ENCODE data around the gene EDNRA. TPM values are rescaled to one million over a fixed set of nuclear protein-coding genes. Genes with fewer than 3 reads are reported as not detected.

EDNRA gene
- total RNA-seq, 4 donors from 2014 or later, result 2.5 to 8.8 (median 6.1) TPM

- Histone ChIP-seq H3K36me3 (no peaks in the 10 kb centered on the region), H3K4me1 (peaks cover 7 to 44% (median 14%) of the 10 kb centered on the region in 3 donors), H3K9me3 (no peaks in the 10 kb centered on the region), H3K4me3 (no peak overlapping the region), H3K27ac (peak overlapping the region in 3 of 4 donors; percentile 34 to 78 (median 72)), H3K27me3 (peaks cover 0 to 17% (median 0%) of the 10 kb centered on the region in 4 donors)
- no peak for DNase-seq
- 0 to 18% methylated on average over 2 of the region's 2 CpGs for WGBS, 2 donors
- TF ChIP-seq CTCF (IDR thresholded peaks at IDR 0.05), result no peak
- TF ChIP-seq POLR2A (IDR thresholded peaks at IDR 0.05), result no peak
- intact Hi-C loops (cut with DNase I), result no loop called here
Measured at GRCh38 chr4:147479376-147479775, 1.5 kb upstream of the EDNRA start.

GRCh38 chr4:147479786-147480185 lies 1.1 kb upstream of the EDNRA start:
- H3K4me1 ChIP-seq, result peaks cover 7 to 44% (median 14%) of the 10 kb centered on the region in 3 donors
- intact Hi-C loops (cut with DNase I), result no loop called here
- H3K4me3 ChIP-seq, result peak overlapping the region in 1 of 4 donors; percentile 59
- H3K36me3 ChIP-seq, result no peaks in the 10 kb centered on the region
- peaks cover 0 to 17% (median 0%) of the 10 kb centered on the region in 4 donors for H3K27me3 ChIP-seq
- 27 to 32% methylated on average over 3 to 5 of the region's 5 CpGs for WGBS, 2 donors
- no peaks in the 10 kb centered on the region for H3K9me3 ChIP-seq
- no peak for DNase-seq
- peak overlapping the region in 3 of 4 donors; percentile 72 to 78 (median 78) for H3K27ac ChIP-seq
- TF ChIP-seq POLR2A (IDR thresholded peaks at IDR 0.05) (no peak), CTCF (IDR thresholded peaks at IDR 0.05) (no peak)

GRCh38 chr4:147480502-147480890 lies 401 bp upstream of the EDNRA start:
- Histone ChIP-seq H3K4me3 (peak overlapping the region; percentile 50 to 72 (median 57)), H3K36me3 (no peaks in the 10 kb centered on the region), H3K4me1 (peaks cover 7 to 44% (median 14%) of the 10 kb centered on the region in 3 donors), H3K27ac (peak overlapping the region; percentile 65 to 78 (median 75)), H3K9me3 (no peaks in the 10 kb centered on the region), H3K27me3 (peaks cover 0 to 17% (median 0%) of the 10 kb centered on the region in 4 donors)
- no peak for TF ChIP-seq CTCF (IDR thresholded peaks at IDR 0.05)
- no peak for TF ChIP-seq POLR2A (IDR thresholded peaks at IDR 0.05)
- WGBS, 2 donors, result 43 to 68% methylated on average over 10 to 11 of the region's 11 CpGs
- intact Hi-C loops (cut with DNase I), result no loop called here
- DNase-seq, result no peak

GRCh38 chr4:147481577-147482109 lies 746 bp downstream of the EDNRA start:
- WGBS, 2 donors, result 0 to 1% methylated on average over 9 to 10 of the region's 13 CpGs
- intact Hi-C loops (cut with DNase I), result no loop called here
- Histone ChIP-seq H3K27ac (peak overlapping the region; percentile 65 to 78 (median 75)), H3K4me1 (peaks cover 7 to 44% (median 14%) of the 10 kb centered on the region in 3 donors), H3K9me3 (no peaks in the 10 kb centered on the region), H3K36me3 (no peaks in the 10 kb centered on the region), H3K4me3 (peak overlapping the region; percentile 50 to 72 (median 57)), H3K27me3 (peaks cover 0 to 17% (median 0%) of the 10 kb centered on the region in 4 donors)
- no peak for TF ChIP-seq POLR2A (IDR thresholded peaks at IDR 0.05)
- no peak for TF ChIP-seq CTCF (IDR thresholded peaks at IDR 0.05)
- no peak for DNase-seq

GRCh38 chr4:147482281-147482680 lies 1.4 kb downstream of the EDNRA start:
- Histone ChIP-seq H3K27ac (peak overlapping the region; percentile 42 to 78 (median 68)), H3K4me3 (peak overlapping the region in 3 of 4 donors; percentile 55 to 72 (median 59)), H3K9me3 (no peaks in the 10 kb centered on the region), H3K27me3 (peaks cover 0 to 17% (median 0%) of the 10 kb centered on the region in 4 donors), H3K36me3 (no peaks in the 10 kb centered on the region), H3K4me1 (peaks cover 7 to 44% (median 14%) of the 10 kb centered on the region in 3 donors)
- intact Hi-C loops (cut with DNase I), result no loop called here
- DNase-seq, result no peak
- 35 to 43% methylated on average over 2 of the region's 2 CpGs for WGBS, 2 donors
- TF ChIP-seq POLR2A (IDR thresholded peaks at IDR 0.05), result no peak
- TF ChIP-seq CTCF (IDR thresholded peaks at IDR 0.05), result no peak

Data from esophagus squamous epithelium (tissue), 5 donors.